ENCODE measurements around the gene PRADC1. TPM values are rescaled to one million over a fixed set of nuclear protein-coding genes. Genes with fewer than 3 reads are reported as not detected.
"Not testable (repeated sequence)": the region's sequence is repeated elsewhere in the genome, so short reads cannot be mapped to it uniquely, and the experiment has no call there.

Gene PRADC1
- total and polyA plus RNA-seq, 2 donors from 2014 or later, result 16.1 to 57.7 TPM

GRCh38 chr2:73203055-73203681, 29.9 kb downstream of the PRADC1 start:
- TF ChIP-seq CTCF (IDR thresholded peaks at IDR 0.05; ENCODE audit: borderline replicate concordance, extremely low read depth, insufficient read depth), result no peak
- no peak overlapping the region for H3K27ac ChIP-seq (ENCODE audit: low read depth in 2 of 2, low read length in 2 of 2)
- peaks cover 0 to 2% (median 0%) of the 10 kb centered on the region in 3 donors for H3K4me1 ChIP-seq (ENCODE audit: control insufficient read depth in 2 of 3, insufficient read depth in 2 of 3, low read depth in 1 of 3, low read length in 3 of 3)
- H3K4me3 ChIP-seq (ENCODE audit: low read length in 3 of 3), result no peak overlapping the region
- H3K27me3 ChIP-seq (ENCODE audit: control insufficient read depth, insufficient read depth, low read length), result peaks cover 22% of the 10 kb centered on the region
- intact Hi-C loops (cut with DNase I), result no loop called here
- no peaks in the 10 kb centered on the region for H3K9me3 ChIP-seq (ENCODE audit: control insufficient read depth in 2 of 3, insufficient read depth in 1 of 3, low read length in 3 of 3)
- no peak overlapping the region for H3K9ac ChIP-seq (ENCODE audit: low read length in 3 of 3)
- peak in 3 of 5 donors; percentile 25 to 43 (median 25) for DNase-seq
- H3K36me3 ChIP-seq (ENCODE audit: control insufficient read depth in 2 of 3, insufficient read depth in 3 of 3, low read length in 3 of 3), result no peaks in the 10 kb centered on the region
- FAIRE-seq, result no peak

- Histone ChIP-seq H3K4me1 (ENCODE audit: control insufficient read depth in 2 of 3, insufficient read depth in 2 of 3, low read depth in 1 of 3, low read length in 3 of 3) (peaks cover 0 to 2% (median 0%) of the 10 kb centered on the region in 3 donors), H3K27me3 (ENCODE audit: control insufficient read depth, insufficient read depth, low read length) (peaks cover 21% of the 10 kb centered on the region), H3K9me3 (ENCODE audit: control insufficient read depth in 2 of 3, insufficient read depth in 1 of 3, low read length in 3 of 3) (no peaks in the 10 kb centered on the region), H3K4me3 (ENCODE audit: low read length in 3 of 3) (no peak within 1 kb of the TSS), H3K9ac (ENCODE audit: low read length in 3 of 3) (no peak within 1 kb of the TSS), H3K36me3 (ENCODE audit: control insufficient read depth in 2 of 3, insufficient read depth in 3 of 3, low read length in 3 of 3) (no peaks in the 10 kb centered on the region), H3K27ac (ENCODE audit: low read depth in 2 of 2, low read length in 2 of 2) (no peak within 1 kb of the TSS)
- no peak for TF ChIP-seq CTCF (IDR thresholded peaks at IDR 0.05; ENCODE audit: borderline replicate concordance, extremely low read depth, insufficient read depth)
- DNase-seq (peak in 3 of 5 donors; percentile 24 to 32 (median 24)), FAIRE-seq (no peak)
- intact Hi-C loops (cut with DNase I), result no loop called here
Measured at GRCh38 chr2:73202156-73203054, 30.6 kb downstream of the PRADC1 start, which contains the start of gene NOTO. NOTO (plus strand) TSS chr2:73202574; CDS start chr2:73202667, 93 bp downstream.

GRCh38 chr2:73200281-73200680, 32.8 kb downstream of the PRADC1 start:
- intact Hi-C loops (cut with DNase I); FAIRE-seq; H3K9me3 ChIP-seq (ENCODE audit: control insufficient read depth in 2 of 3, insufficient read depth in 1 of 3, low read length in 3 of 3); H3K27ac ChIP-seq (ENCODE audit: low read depth in 2 of 2, low read length in 2 of 2); H3K9ac ChIP-seq (ENCODE audit: low read length in 3 of 3); DNase-seq; H3K4me3 ChIP-seq (ENCODE audit: low read length in 3 of 3); H3K4me1 ChIP-seq (ENCODE audit: control insufficient read depth in 2 of 3, insufficient read depth in 2 of 3, low read depth in 1 of 3, low read length in 3 of 3); H3K36me3 ChIP-seq (ENCODE audit: control insufficient read depth in 2 of 3, insufficient read depth in 3 of 3, low read length in 3 of 3): not testable (repeated sequence)
- H3K27me3 ChIP-seq (ENCODE audit: control insufficient read depth, insufficient read depth, low read length), result peaks cover 21% of the 10 kb centered on the region

- no peak overlapping the region for H3K4me3 ChIP-seq (ENCODE audit: low read length in 3 of 3)
- DNase-seq (no peak), FAIRE-seq (no peak)
- TF ChIP-seq CTCF (IDR thresholded peaks at IDR 0.05; ENCODE audit: borderline replicate concordance, extremely low read depth, insufficient read depth), result no peak
- H3K9me3 ChIP-seq (ENCODE audit: control insufficient read depth in 2 of 3, insufficient read depth in 1 of 3, low read length in 3 of 3), result no peaks in the 10 kb centered on the region
- intact Hi-C loops (cut with DNase I), result no loop called here
- H3K9ac ChIP-seq (ENCODE audit: low read length in 3 of 3), result no peak overlapping the region
- peaks cover 11% of the 10 kb centered on the region for H3K27me3 ChIP-seq (ENCODE audit: control insufficient read depth, insufficient read depth, low read length)
- H3K4me1 ChIP-seq (ENCODE audit: control insufficient read depth in 2 of 3, insufficient read depth in 2 of 3, low read depth in 1 of 3, low read length in 3 of 3), result no peaks in the 10 kb centered on the region
- no peak overlapping the region for H3K27ac ChIP-seq (ENCODE audit: low read depth in 2 of 2, low read length in 2 of 2)
- no peaks in the 10 kb centered on the region for H3K36me3 ChIP-seq (ENCODE audit: control insufficient read depth in 2 of 3, insufficient read depth in 3 of 3, low read length in 3 of 3)
Measured at GRCh38 chr2:73197579-73197978, 35.5 kb downstream of the PRADC1 start.
